HAP-1 (cell line): ENCODE results near the gene TEX53.

Experiments used
- DNase-seq, 2 experiments: peaks; one replicate each; pipeline ENCODE4 v3.0.0-alpha.2; 2016 to 2020; ENCODE audit warnings: low spot score in 2 of 2
- H3K27me3 ChIP-seq: fragments of 250-450 bp; sonication (Bioruptor Pico); 2 replicates; pipeline ENCODE4 v1.5.1; 2020; ENCODE audit warnings: low read depth, mild to moderate bottlenecking, moderate library complexity
- H3K36me3 ChIP-seq: fragments of 250-450 bp; sonication (Bioruptor Pico); replicated peaks from 2 replicates; pipeline ENCODE4 v1.5.1; 2020; ENCODE audit warnings: mild to moderate bottlenecking
- H3K4me1 ChIP-seq: fragments of 250-450 bp; sonication (Bioruptor Pico); 2 replicates; pipeline ENCODE4 v1.5.1; 2020; ENCODE audit warnings: mild to moderate bottlenecking
- H3K4me3 ChIP-seq: fragments of 250-450 bp; sonication (Bioruptor Pico); 2 replicates; pipeline ENCODE4 v1.5.1; 2020; ENCODE audit warnings: mild to moderate bottlenecking, moderate library complexity
- H3K9me3 ChIP-seq: fragments of 250-450 bp; sonication (Bioruptor Pico); 2 replicates; pipeline ENCODE4 v1.5.1; 2020; ENCODE audit warnings: mild to moderate bottlenecking, moderate library complexity
- in situ Hi-C: fragments of 300-500 bp; cut with MboI; formaldehyde crosslinking; loops from 3 replicates; pipeline ENCODE4 v1.14.3; 2020; ENCODE audit warnings: low sequenced_read_pairs, inconsistent platforms, mixed read lengths

TEX53 gene

GRCh38 chr9:114643001-114643400 lies 14.6 kb downstream of the TEX53 start:
- no peaks in the 10 kb centered on the region for H3K4me1 ChIP-seq
- H3K27me3 ChIP-seq = no peaks in the 10 kb centered on the region
- in situ Hi-C loops = no loop called here
- DNase-seq = no peak
- H3K9me3 ChIP-seq = no peaks in the 10 kb centered on the region
- no peak overlapping the region for H3K4me3 ChIP-seq
- H3K36me3 ChIP-seq = peaks cover 5% of the 10 kb centered on the region

- H3K9me3 ChIP-seq = no peaks in the 10 kb centered on the region
- in situ Hi-C loops = no loop called here
- no peaks in the 10 kb centered on the region for H3K4me1 ChIP-seq
- no peak overlapping the region for H3K4me3 ChIP-seq
- DNase-seq = no peak
- H3K27me3 ChIP-seq = no peaks in the 10 kb centered on the region
- peaks cover 5% of the 10 kb centered on the region for H3K36me3 ChIP-seq
Measured at GRCh38 chr9:114641967-114642366, 15.6 kb downstream of the TEX53 start.

GRCh38 chr9:114638404-114638803 lies 19.2 kb downstream of the TEX53 start:
- peaks cover 5% of the 10 kb centered on the region for H3K36me3 ChIP-seq
- in situ Hi-C loops = no loop called here
- H3K4me1 ChIP-seq = no peaks in the 10 kb centered on the region
- H3K4me3 ChIP-seq = no peak overlapping the region
- no peak for DNase-seq
- no peaks in the 10 kb centered on the region for H3K9me3 ChIP-seq
- no peaks in the 10 kb centered on the region for H3K27me3 ChIP-seq

DNA sequence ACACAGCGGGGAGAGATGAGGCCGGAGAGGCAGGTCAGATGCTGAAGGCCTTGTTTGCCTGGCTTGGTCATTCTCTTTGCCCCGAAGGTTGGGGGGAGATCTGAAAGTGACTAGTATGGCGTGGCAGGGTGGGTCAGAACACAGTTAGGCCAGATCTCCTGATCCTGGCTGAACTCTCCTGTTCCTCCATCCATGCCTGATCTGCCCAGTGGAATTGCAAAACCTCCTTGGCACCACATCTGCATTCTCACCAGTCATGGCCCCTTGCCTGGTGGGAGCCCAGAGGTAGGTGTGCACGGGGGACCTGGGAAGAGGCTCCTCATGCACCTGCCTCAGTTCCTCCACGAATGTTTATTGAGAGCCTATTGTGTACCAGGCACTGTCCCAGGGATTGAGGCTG lies 23.2 kb downstream of the TEX53 start:
- in situ Hi-C loops = no loop called here
- DNase-seq = no peak
- Histone ChIP-seq H3K36me3 (peaks cover 9% of the 10 kb centered on the region), H3K4me1 (no peaks in the 10 kb centered on the region), H3K9me3 (no peaks in the 10 kb centered on the region), H3K27me3 (no peaks in the 10 kb centered on the region), H3K4me3 (no peak overlapping the region)

- no peak for DNase-seq
- H3K4me1 ChIP-seq = no peaks in the 10 kb centered on the region
- H3K4me3 ChIP-seq = no peak overlapping the region
- in situ Hi-C loops = no loop called here
- H3K27me3 ChIP-seq = no peaks in the 10 kb centered on the region
- peaks cover 17% of the 10 kb centered on the region for H3K36me3 ChIP-seq
- no peaks in the 10 kb centered on the region for H3K9me3 ChIP-seq
Measured at GRCh38 chr9:114633438-114634089, 24.0 kb downstream of the TEX53 start.

DNA sequence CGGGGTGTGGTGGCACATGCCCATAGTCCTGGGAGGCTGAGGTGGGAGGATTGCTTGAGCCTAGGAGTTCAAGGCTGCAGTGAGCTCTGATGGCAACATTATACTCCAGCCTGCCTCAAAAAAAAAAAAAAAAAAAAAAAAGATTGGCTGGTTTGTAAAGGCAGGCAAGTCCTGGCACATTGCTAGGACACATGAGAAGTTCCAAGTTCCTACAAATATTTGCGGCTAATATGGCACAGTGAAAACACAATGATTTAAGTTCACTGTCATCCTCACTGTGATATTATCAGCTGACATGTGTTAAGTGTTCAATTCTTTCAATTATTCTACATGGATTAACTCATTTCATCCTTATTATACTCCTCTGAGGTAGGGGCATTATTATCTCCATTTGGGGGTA lies 26.4 kb downstream of the TEX53 start:
- H3K27me3 ChIP-seq = no peaks in the 10 kb centered on the region
- H3K9me3 ChIP-seq = no peaks in the 10 kb centered on the region
- DNase-seq = no peak
- no peaks in the 10 kb centered on the region for H3K4me1 ChIP-seq
- in situ Hi-C loops = no loop called here
- H3K4me3 ChIP-seq = no peak overlapping the region
- peaks cover 21% of the 10 kb centered on the region for H3K36me3 ChIP-seq

DNA sequence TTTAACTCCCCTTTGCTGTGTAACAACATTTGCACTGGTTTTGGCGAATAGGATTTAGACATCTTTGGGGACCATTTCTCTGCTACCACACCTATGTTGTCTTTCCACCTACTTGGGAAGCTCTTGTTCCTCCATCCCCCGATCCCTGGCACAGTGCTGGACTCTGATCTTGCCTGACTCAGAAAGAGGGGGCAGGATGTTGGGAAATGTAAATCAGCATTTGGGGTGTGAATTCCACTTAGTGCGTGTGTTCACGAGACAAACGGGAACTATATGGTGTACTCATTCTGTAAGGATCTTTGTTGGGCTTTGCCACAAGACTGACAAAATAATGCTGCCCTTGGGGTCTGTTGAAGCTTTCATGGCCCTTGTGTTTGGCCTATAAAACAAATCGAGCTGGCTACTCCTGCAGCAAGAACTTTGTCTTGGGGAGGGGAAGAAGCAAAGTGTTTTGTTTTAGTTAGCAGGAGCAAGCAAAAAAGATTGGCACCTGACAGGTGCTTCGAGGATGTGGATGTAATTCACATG lies 28.0 kb downstream of the TEX53 start:
- Histone ChIP-seq H3K4me3 (no peak overlapping the region), H3K27me3 (no peaks in the 10 kb centered on the region), H3K9me3 (no peaks in the 10 kb centered on the region), H3K4me1 (no peaks in the 10 kb centered on the region), H3K36me3 (peaks cover 21% of the 10 kb centered on the region)
- DNase-seq = no peak
- in situ Hi-C loops = no loop called here

DNA sequence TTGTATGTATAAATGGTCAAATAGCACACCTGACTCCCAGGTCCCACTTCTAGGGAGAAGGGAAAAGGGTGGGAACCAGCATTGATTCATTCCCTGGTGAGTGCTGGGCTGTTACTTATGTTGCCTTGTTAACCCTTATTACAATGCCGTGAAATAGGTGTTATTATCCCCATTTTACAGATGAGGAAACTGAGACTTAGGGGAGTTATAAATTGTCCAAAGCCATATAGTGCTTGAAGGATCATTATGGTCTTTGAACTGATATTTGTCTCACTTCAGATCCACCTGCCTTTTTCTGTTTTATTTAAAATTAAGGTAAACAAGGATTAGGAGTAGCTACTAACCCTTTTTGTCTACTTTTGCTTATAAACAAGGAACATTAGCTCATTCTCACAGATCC lies 30.1 kb downstream of the TEX53 start:
- no peaks in the 10 kb centered on the region for H3K4me1 ChIP-seq
- in situ Hi-C loops = no loop called here
- no peak overlapping the region for H3K4me3 ChIP-seq
- no peak for DNase-seq
- H3K27me3 ChIP-seq = no peaks in the 10 kb centered on the region
- H3K36me3 ChIP-seq = peaks cover 16% of the 10 kb centered on the region
- no peaks in the 10 kb centered on the region for H3K9me3 ChIP-seq

- H3K9me3 ChIP-seq = no peaks in the 10 kb centered on the region
- peaks cover 16% of the 10 kb centered on the region for H3K36me3 ChIP-seq
- no peak overlapping the region for H3K4me3 ChIP-seq
- no peak for DNase-seq
- no peaks in the 10 kb centered on the region for H3K4me1 ChIP-seq
- no peaks in the 10 kb centered on the region for H3K27me3 ChIP-seq
- in situ Hi-C loops = no loop called here
Measured at GRCh38 chr9:114626415-114627020, 31.1 kb downstream of the TEX53 start.

GRCh38 chr9:114624677-114625076 lies 32.9 kb downstream of the TEX53 start:
- Histone ChIP-seq H3K27me3 (no peaks in the 10 kb centered on the region), H3K9me3 (no peaks in the 10 kb centered on the region), H3K4me1 (no peaks in the 10 kb centered on the region), H3K4me3 (no peak overlapping the region), H3K36me3 (peaks cover 12% of the 10 kb centered on the region)
- in situ Hi-C loops = no loop called here
- no peak for DNase-seq

DNA sequence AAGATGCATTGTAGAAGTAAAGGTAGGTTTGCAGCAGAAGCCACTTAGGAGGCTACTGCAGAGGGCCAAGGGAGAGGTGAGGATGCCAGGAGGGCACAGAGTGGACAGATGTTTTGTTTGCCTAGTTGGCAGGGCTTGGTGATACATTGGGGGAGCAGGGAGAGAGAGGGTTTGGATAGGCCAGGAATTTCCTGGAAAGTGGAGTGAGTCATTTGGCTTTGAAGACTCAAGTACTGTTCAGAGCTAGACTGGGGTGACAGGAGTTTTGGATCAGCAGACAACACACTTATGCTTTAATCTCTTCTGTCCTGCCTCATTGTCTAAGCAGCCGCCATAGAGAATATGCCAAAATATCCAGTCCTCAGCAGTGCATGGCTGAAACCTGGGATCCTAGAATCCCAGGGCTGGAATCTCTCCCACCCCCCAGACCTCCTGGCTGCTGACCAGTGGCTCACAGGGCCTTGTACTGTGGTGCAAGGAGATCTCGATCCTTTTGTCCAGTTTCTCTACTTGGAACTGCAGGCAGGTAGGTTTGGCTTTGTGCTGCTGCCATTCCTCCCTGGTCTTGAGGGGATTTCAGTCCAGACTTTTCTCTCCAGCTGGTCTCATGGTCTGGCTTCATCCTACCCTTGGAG lies 35.5 kb downstream of the TEX53 start:
- H3K36me3 ChIP-seq = no peaks in the 10 kb centered on the region; the same call in 1 of the 2 replicates

DNA sequence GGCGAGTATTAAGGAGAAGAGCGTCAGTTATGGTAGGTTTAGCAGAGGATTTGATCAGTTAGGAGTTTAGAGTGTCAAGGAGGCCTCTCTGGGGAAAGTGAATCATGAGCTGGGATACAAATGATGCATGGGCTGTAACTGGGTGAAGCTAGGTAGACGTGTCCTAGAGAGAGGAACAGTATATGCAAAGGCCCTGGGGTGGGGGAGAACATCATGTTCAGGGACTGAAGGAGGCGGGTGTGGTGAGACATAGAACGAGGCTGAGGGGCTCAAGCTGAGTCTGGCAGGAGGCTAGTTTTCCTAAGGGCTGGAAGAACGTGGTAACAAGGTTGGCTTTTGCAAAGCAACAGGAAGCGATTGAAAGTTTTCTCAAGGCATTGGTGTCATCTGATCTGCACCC lies 36.0 kb downstream of the TEX53 start:
- H3K9me3 ChIP-seq = no peaks in the 10 kb centered on the region
- no peaks in the 10 kb centered on the region; the same call in 1 of the 2 replicates for H3K36me3 ChIP-seq
- DNase-seq = no peak
- no peaks in the 10 kb centered on the region for H3K4me1 ChIP-seq
- H3K27me3 ChIP-seq = no peaks in the 10 kb centered on the region
- H3K4me3 ChIP-seq = no peak overlapping the region
- in situ Hi-C loops = no loop called here

More for the DNA sequence above, 35.5 kb downstream of the TEX53 start:
- DNase-seq = no peak
- no peak overlapping the region for H3K4me3 ChIP-seq
- in situ Hi-C loops = no loop called here
- H3K9me3 ChIP-seq = no peaks in the 10 kb centered on the region
- H3K27me3 ChIP-seq = no peaks in the 10 kb centered on the region
- H3K4me1 ChIP-seq = no peaks in the 10 kb centered on the region

DNA sequence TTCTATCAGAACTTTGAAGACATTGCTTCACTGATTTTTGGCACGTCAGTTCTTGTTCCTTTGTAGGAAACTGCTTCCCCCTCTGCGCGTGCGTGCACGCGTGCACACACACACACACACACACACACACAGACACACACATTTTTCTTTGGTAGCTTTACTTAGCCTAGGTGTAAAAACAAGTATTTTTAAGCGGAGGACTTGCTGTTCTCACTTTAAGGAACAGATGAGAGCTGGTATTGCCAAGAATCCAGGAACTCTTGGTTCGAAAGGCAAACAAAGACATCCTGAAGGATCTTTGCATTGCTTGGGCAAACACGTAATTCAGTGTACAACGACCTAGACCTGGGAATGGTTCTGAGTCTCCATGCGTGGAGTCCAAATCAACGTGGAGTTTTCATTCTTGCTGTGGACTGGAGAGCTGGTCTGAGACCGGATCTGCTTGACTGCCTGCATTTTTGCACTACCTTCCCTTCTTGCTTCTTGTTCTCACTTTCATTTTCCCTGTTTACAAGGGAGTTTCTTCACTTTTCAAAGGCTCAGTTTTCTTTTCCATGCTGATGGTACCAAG lies 38.3 kb downstream of the TEX53 start:
- no peak for DNase-seq
- Histone ChIP-seq H3K27me3 (no peaks in the 10 kb centered on the region), H3K4me1 (no peaks in the 10 kb centered on the region), H3K4me3 (no peak overlapping the region), H3K36me3 (no peaks in the 10 kb centered on the region; the same call in 1 of the 2 replicates), H3K9me3 (no peaks in the 10 kb centered on the region)
- in situ Hi-C loops = no loop called here
